Endothelial cell of umbilical vein (primary cell): ENCODE data around the gene TNFRSF12A. TPM values are rescaled to one million over a fixed set of nuclear protein-coding genes. Genes with fewer than 3 reads are reported as not detected.
A peak's percentile ranks its signal among the peaks of the same experiment; 100 is the strongest.

Experiments
- BruUV-seq: library from RNA; stranded (reverse); fragments of 400-500 nt; replicated peaks from 2 replicates; lab custom pipeline; 2021; lab: Mats Ljungman, UMichigan
- CTCF ChIA-PET: fragments of 300-600, 350-600 bp; sonication (Branson Sonifier 250); formaldehyde crosslinking; loops from one replicate; lab custom pipeline; 2021; ENCODE audit warnings: antibody characterized with exemption, inconsistent platforms; lab: Charles Lee
- POLR2A ChIA-PET: fragments of 300-600, 350-600 bp; sonication (Branson Sonifier 250); formaldehyde crosslinking; loops from one replicate; lab custom pipeline; 2021; ENCODE audit warnings: antibody characterized with exemption, inconsistent platforms; lab: Charles Lee
- DNase-seq: peaks from one replicate; pipeline ENCODE4 v3.0.0-alpha.2; 2011; ENCODE audit warnings: low read depth, low spot score
- FAIRE-seq: peaks from 2 replicates; lab custom pipeline; 2011; peaks lifted over from hg19 to GRCh38; lab: Jason Lieb, UNC
- H2AFZ ChIP-seq: 2 replicates; pipeline ENCODE4 v1.6.0; 2012; ENCODE audit warnings: low read depth, low read length, control low read depth, inconsistent platforms
- H3K27ac ChIP-seq: 2 replicates; pipeline ENCODE4 v1.5.1; 2011; ENCODE audit warnings: low read depth, mild to moderate bottlenecking, control low read depth, low read length, moderate library complexity; ENCODE audit not compliant: insufficient read depth
- H3K27me3 ChIP-seq, 2 experiments: 2 replicates each; pipeline versions ENCODE4 v1.6.0 to v1.6.1; 2011; ENCODE audit warnings: low read length in 2 of 2, mixed read lengths in 1 of 2; ENCODE audit not compliant: control insufficient read depth in 2 of 2, insufficient read depth in 2 of 2
- H3K36me3 ChIP-seq, 2 experiments: 2 replicates in 1 of 2; 3 replicates in 1 of 2; pipeline ENCODE4 v1.5.1; 2011; ENCODE audit warnings: low read length in 2 of 2, mild to moderate bottlenecking in 1 of 2, moderate library complexity in 1 of 2; ENCODE audit not compliant: control insufficient read depth in 2 of 2, insufficient read depth in 2 of 2; ENCODE audit errors: extremely low read depth in 1 of 2
- H3K4me1 ChIP-seq: 3 replicates; pipeline ENCODE4 v1.5.1; 2011; ENCODE audit warnings: mild to moderate bottlenecking, low read length; ENCODE audit not compliant: control insufficient read depth, insufficient read depth; ENCODE audit errors: extremely low read depth
- H3K4me2 ChIP-seq: 2 replicates; pipeline ENCODE4 v1.6.1; 2011; ENCODE audit warnings: low read length, control low read depth, mixed read lengths; ENCODE audit not compliant: insufficient read depth
- H3K4me3 ChIP-seq, 3 experiments: fragments of 200-600 bp in 1 of 3; sonication (generic), shearing (Covaris generic) in 1 of 3; replicated peaks in 1 of 3; 2 replicates each; pipeline ENCODE4 v1.5.1; 2011 to 2016; ENCODE audit warnings: control low read depth in 3 of 3, low read length in 3 of 3, mild to moderate bottlenecking in 2 of 3, inconsistent platforms in 1 of 3, low read depth in 1 of 3, moderate library complexity in 1 of 3; ENCODE audit not compliant: insufficient read depth in 1 of 3
- H3K79me2 ChIP-seq: 2 replicates; pipeline ENCODE4 v1.6.0; 2012; ENCODE audit warnings: low read length, inconsistent platforms; ENCODE audit not compliant: control insufficient read depth, insufficient read depth
- H3K9ac ChIP-seq: replicated peaks from 2 replicates; pipeline ENCODE3; 2011; ENCODE audit warnings: low read length, control low read depth; ENCODE audit not compliant: insufficient read depth; ENCODE audit errors: extremely low read depth
- H3K9me1 ChIP-seq: replicated peaks from 3 replicates; pipeline ENCODE4 v1.6.0; 2011; ENCODE audit warnings: mild to moderate bottlenecking, low read length; ENCODE audit not compliant: control insufficient read depth, insufficient read depth; ENCODE audit errors: extremely low read depth
- H3K9me3 ChIP-seq: replicated peaks from 2 replicates; pipeline ENCODE4 v1.5.1; 2012; ENCODE audit warnings: low read length, inconsistent platforms; ENCODE audit not compliant: control insufficient read depth, insufficient read depth
- H4K20me1 ChIP-seq: replicated peaks from 2 replicates; pipeline ENCODE3; 2011; ENCODE audit warnings: mild to moderate bottlenecking, low read length; ENCODE audit not compliant: control insufficient read depth, insufficient read depth; ENCODE audit errors: extremely low read depth
- EZH2 ChIP-seq: IDR thresholded peaks from 2 replicates; pipeline ENCODE4 v1.6.1; 2012; ENCODE audit warnings: borderline replicate concordance, low read depth, mild to moderate bottlenecking, moderate library complexity, low read length, inconsistent platforms; ENCODE audit not compliant: severe bottlenecking
- FOS ChIP-seq: IDR thresholded peaks from 2 replicates; pipeline ENCODE4 v1.6.1; 2011; ENCODE audit warnings: mild to moderate bottlenecking, low read length, moderate library complexity, borderline replicate concordance; ENCODE audit not compliant: insufficient read depth
- GATA2 ChIP-seq: IDR thresholded peaks from 2 replicates; pipeline ENCODE4 v1.7.0; 2011; ENCODE audit warnings: low read depth, mild to moderate bottlenecking, moderate library complexity, mixed read lengths, low read length; ENCODE audit not compliant: insufficient read length, insufficient read depth
- MYC ChIP-seq: IDR thresholded peaks from one replicate; pipeline ENCODE4 v1.6.1; 2011; ENCODE audit warnings: mild to moderate bottlenecking, low read depth, low read length
- POLR2AphosphoS5 ChIP-seq: IDR thresholded peaks from 2 replicates; pipeline ENCODE4 v1.6.1; 2012; ENCODE audit warnings: low read depth, mild to moderate bottlenecking, control low read depth, low read length, moderate library complexity; ENCODE audit not compliant: insufficient read depth
- dilution Hi-C: fragments of 300-500 bp; cut with MboI; formaldehyde crosslinking; loops from one replicate; pipeline ENCODE4 v1.15.0; 2019; ENCODE audit warnings: low sequenced_read_pairs; ENCODE audit not compliant: extremely low pct_ligation_motif_present
- intact Hi-C: fragments of 100-400 bp; cut with micrococcal nuclease; formaldehyde crosslinking; loops from one replicate; pipeline ENCODE4 v1.10.0; 2022
- polyA plus RNA-seq, 4 experiments: library from polyadenylated mRNA; depleted of rRNA in 3 of 4; stranded (reverse) in 3 of 4; unstranded in 1 of 4; fragments of >200 nt; gene quantifications; 2 replicates each; pipeline versions ENCODE4 v1.2.1 to v1.2.3, GENCODE V29; 2011 to 2012; ENCODE audit warnings: missing spikeins in 1 of 4
- total RNA-seq: library from RNA; stranded (reverse); gene quantifications from 2 replicates; pipeline ENCODE4 v1.2.3, GENCODE V29; 2021
- TF ChIP-seq, protein P1 (sequence below): IDR thresholded peaks from 2 replicates; pipeline ENCODE4 v1.6.1; 2011; ENCODE audit not compliant: insufficient read depth, insufficient read length
- TF ChIP-seq, protein P2 (sequence below), 2 donors: IDR thresholded peaks; 1 replicate in 1 of 2; 2 replicates in 1 of 2; pipeline ENCODE4 v1.5.1; 2011; ENCODE audit warnings: low read length in 2 of 2, mild to moderate bottlenecking in 2 of 2, moderate library complexity in 2 of 2, control low read depth in 1 of 2, inconsistent platforms in 1 of 2, low read depth in 1 of 2; ENCODE audit not compliant: insufficient read depth in 1 of 2; ENCODE audit errors: extremely low read depth in 1 of 2

Gene TNFRSF12A
- total and polyA plus RNA-seq, 2 donors (not counting 3 experiments of a cell fraction or from before 2014, with no cell fraction given) = 162 to 187 TPM

DNA sequence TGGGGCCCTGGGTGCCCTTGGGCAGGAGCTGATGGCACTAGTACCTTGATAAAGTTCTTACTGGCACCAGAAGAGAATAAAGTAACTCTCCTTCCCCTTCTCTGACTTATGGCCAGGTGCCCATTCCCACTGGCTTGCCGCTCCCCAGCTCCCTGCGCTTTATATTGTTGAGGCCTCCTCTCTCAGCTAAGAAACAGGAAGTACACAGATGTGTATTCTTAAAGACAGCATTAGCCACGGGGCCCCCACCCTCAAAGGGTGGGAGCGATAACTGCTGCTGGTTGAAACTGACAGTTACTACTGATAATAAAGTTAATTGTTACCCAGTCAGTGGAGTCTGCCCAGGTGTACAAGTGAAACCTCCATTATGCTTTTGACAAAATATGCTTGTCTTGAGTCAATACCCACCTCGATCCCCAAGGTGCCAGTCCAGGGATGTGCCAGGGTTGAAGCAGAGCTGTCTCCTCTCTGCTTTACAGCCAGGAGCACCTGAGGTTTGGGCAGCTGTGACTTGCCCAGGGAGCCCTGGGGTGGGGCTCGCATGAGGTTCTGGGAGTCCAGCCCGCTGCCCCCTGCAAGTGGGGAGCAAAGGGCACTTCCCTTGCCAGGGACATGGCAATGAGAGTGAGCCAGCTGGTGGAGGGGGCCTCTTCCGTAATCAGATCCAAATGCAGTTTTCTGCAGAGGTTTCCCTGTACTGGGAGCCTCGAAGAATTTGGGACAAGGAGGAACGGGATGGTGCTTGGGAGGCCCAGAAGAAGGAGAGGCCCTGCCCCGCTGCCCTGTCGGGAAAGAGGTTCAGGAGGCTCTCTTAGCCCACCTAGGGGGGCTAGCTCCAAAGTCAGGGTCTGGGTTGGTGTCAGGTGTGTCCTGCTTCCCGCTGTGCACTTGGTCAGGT, 12.9 kb upstream of the TNFRSF12A start:
- ChIA-PET POLR2A (interaction anchor here (1.8 kb wide), 1 partner anchor 13 kb away, joined by 11 read pairs; the partner anchor contains the start of gene TNFRSF12A), CTCF (interaction anchor here (1.7 to 1.8 kb wide), 3 partner anchors 13 to 25 kb away, joined by 6 to 10 read pairs (median 8); partner anchors contain the start of gene TNFRSF12A)
- H3K9ac ChIP-seq = no peak overlapping the region
- H2AFZ ChIP-seq = peak overlapping the region; percentile 77
- no peaks in the 10 kb centered on the region for H3K9me3 ChIP-seq
- no peak overlapping the region for H3K4me2 ChIP-seq
- dilution Hi-C loops = no loop called here
- FAIRE-seq (no peak), DNase-seq (no peak)
- TF ChIP-seq, protein P1, sequence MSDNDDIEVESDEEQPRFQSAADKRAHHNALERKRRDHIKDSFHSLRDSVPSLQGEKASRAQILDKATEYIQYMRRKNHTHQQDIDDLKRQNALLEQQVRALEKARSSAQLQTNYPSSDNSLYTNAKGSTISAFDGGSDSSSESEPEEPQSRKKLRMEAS = no peak
- TF ChIP-seq MYC (no peak), EZH2 (no peak), FOS (no peak), POLR2AphosphoS5 (no peak), GATA2 (no peak)
- TF ChIP-seq, protein P2, sequence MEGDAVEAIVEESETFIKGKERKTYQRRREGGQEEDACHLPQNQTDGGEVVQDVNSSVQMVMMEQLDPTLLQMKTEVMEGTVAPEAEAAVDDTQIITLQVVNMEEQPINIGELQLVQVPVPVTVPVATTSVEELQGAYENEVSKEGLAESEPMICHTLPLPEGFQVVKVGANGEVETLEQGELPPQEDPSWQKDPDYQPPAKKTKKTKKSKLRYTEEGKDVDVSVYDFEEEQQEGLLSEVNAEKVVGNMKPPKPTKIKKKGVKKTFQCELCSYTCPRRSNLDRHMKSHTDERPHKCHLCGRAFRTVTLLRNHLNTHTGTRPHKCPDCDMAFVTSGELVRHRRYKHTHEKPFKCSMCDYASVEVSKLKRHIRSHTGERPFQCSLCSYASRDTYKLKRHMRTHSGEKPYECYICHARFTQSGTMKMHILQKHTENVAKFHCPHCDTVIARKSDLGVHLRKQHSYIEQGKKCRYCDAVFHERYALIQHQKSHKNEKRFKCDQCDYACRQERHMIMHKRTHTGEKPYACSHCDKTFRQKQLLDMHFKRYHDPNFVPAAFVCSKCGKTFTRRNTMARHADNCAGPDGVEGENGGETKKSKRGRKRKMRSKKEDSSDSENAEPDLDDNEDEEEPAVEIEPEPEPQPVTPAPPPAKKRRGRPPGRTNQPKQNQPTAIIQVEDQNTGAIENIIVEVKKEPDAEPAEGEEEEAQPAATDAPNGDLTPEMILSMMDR (IDR thresholded peaks at IDR 0.05; ENCODE audit: extremely low read depth in 1 of 2, insufficient read depth in 1 of 2, low read depth in 1 of 2, low read length in 2 of 2) = no peak
- peaks cover 7 to 8% of the 10 kb centered on the region in 2 experiments for H3K27me3 ChIP-seq
- intact Hi-C loops = no loop called here
- H3K79me2 ChIP-seq = no peaks in the 10 kb centered on the region
- no peak overlapping the region for H3K4me3 ChIP-seq
- H3K9me1 ChIP-seq = no peaks in the 10 kb centered on the region
- H3K27ac ChIP-seq = no peak overlapping the region
- BruUV-seq = no TSS peak
- H4K20me1 ChIP-seq = no peaks in the 10 kb centered on the region
- H3K4me1 ChIP-seq = peaks cover 16% of the 10 kb centered on the region
- H3K36me3 ChIP-seq = no peaks in the 10 kb centered on the region
